H1 (cell line): Measurements from ENCODE around the gene PDGFA. TPM values are rescaled to one million over a fixed set of nuclear protein-coding genes. Genes with fewer than 3 reads are reported as not detected.
A peak's percentile ranks its signal among the peaks of the same experiment; 100 is the strongest.

Experiments used
- CTCF ChIA-PET: fragments of 300-600 bp; sonication (Branson Sonifier 250); formaldehyde crosslinking; loops from one replicate; lab custom pipeline; 2021; ENCODE audit not compliant: partially characterized antibody; lab: Charles Lee
- POLR2A ChIA-PET: fragments of 300-600 bp; sonication (Branson Sonifier 250); formaldehyde crosslinking; loops from one replicate; lab custom pipeline; 2021; ENCODE audit warnings: inconsistent platforms; ENCODE audit not compliant: partially characterized antibody; lab: Charles Lee
- DNase-seq, 2 experiments: peaks; one replicate each; pipeline versions ENCODE4 v3.0.0 to v3.0.0-alpha.2; 2010 to 2022; ENCODE audit warnings: low spot score in 2 of 2, low read depth in 1 of 2, mixed read lengths in 1 of 2
- FAIRE-seq: peaks from 2 replicates; lab custom pipeline; 2011; peaks lifted over from hg19 to GRCh38; lab: Jason Lieb, UNC
- H2AFZ ChIP-seq: 2 replicates; pipeline ENCODE4 v1.8.1; 2012; ENCODE audit warnings: low read length, inconsistent platforms
- H2AK5ac ChIP-seq: 2 replicates; pipeline ENCODE4 v1.6.1; 2013; ENCODE audit warnings: low read depth, low read length
- H2BK120ac ChIP-seq: replicated peaks from 2 replicates; pipeline ENCODE3; 2013; ENCODE audit warnings: low read depth, low read length, inconsistent platforms
- H2BK12ac ChIP-seq: 2 replicates; pipeline ENCODE4 v1.6.1; 2013; ENCODE audit warnings: low read depth, low read length
- H2BK15ac ChIP-seq: 2 replicates; pipeline ENCODE4 v1.6.1; 2013; ENCODE audit warnings: low read length
- H2BK20ac ChIP-seq: 2 replicates; pipeline ENCODE4 v1.6.1; 2013; ENCODE audit warnings: low read length
- H2BK5ac ChIP-seq: 2 replicates; pipeline ENCODE4 v1.6.1; 2013; ENCODE audit warnings: low read depth, low read length
- H3K14ac ChIP-seq: 2 replicates; pipeline ENCODE4 v1.6.1; 2013; ENCODE audit warnings: inconsistent platforms; ENCODE audit not compliant: insufficient read length
- H3K18ac ChIP-seq: 2 replicates; pipeline ENCODE4 v1.6.1; 2013; ENCODE audit warnings: low read length; ENCODE audit errors: extremely low read depth
- H3K23ac ChIP-seq: 2 replicates; pipeline ENCODE4 v1.6.1; 2013; ENCODE audit warnings: inconsistent platforms; ENCODE audit not compliant: insufficient read length
- H3K23me2 ChIP-seq: 2 replicates; pipeline ENCODE4 v1.6.1; 2013; ENCODE audit warnings: low read depth, low read length
- H3K27ac ChIP-seq: 2 replicates; pipeline ENCODE4 v1.6.1; 2011; ENCODE audit warnings: low read depth, low read length, inconsistent platforms
- H3K27me3 ChIP-seq, 4 experiments: replicated peaks in 1 of 4; 1 replicate in 1 of 4; 2 replicates in 3 of 4; pipeline versions ENCODE4 v1.6.1 to v1.8.1; 2011 to 2013; ENCODE audit warnings: low read length in 3 of 4, mild to moderate bottlenecking in 3 of 4, inconsistent platforms in 2 of 4, mixed read lengths in 2 of 4, moderate library complexity in 1 of 4; ENCODE audit not compliant: control insufficient read depth in 3 of 4, insufficient read depth in 3 of 4; ENCODE audit errors: extremely low read depth in 1 of 4
- H3K36me3 ChIP-seq, 4 experiments: 2 replicates each; pipeline versions ENCODE4 v1.6.1 to v1.8.1; 2011 to 2013; ENCODE audit warnings: mild to moderate bottlenecking in 4 of 4, low read length in 3 of 4, moderate library complexity in 2 of 4, control low read depth in 1 of 4, inconsistent platforms in 1 of 4; ENCODE audit not compliant: insufficient read depth in 4 of 4, control insufficient read depth in 2 of 4
- H3K4ac ChIP-seq: replicated peaks from 2 replicates; pipeline ENCODE3; 2013; ENCODE audit warnings: low read length, low read depth, mixed read lengths, inconsistent platforms; ENCODE audit not compliant: insufficient read length
- H3K4me1 ChIP-seq, 4 experiments: replicated peaks in 1 of 4; 1 replicate in 1 of 4; 2 replicates in 3 of 4; pipeline versions ENCODE4 v1.6.1 to v1.8.1; 2011 to 2013; ENCODE audit warnings: low read length in 3 of 4, inconsistent platforms in 2 of 4, mixed read lengths in 1 of 4; ENCODE audit not compliant: insufficient read depth in 4 of 4, control insufficient read depth in 3 of 4
- H3K4me2 ChIP-seq, 2 experiments: 2 replicates each; pipeline versions ENCODE4 v1.6.1 to v1.8.1; 2011 to 2013; ENCODE audit warnings: low read depth in 2 of 2, low read length in 2 of 2, control low read depth in 1 of 2, inconsistent platforms in 1 of 2, mild to moderate bottlenecking in 1 of 2; ENCODE audit not compliant: insufficient read depth in 1 of 2
- H3K4me3 ChIP-seq, 4 experiments: fragments of 200-600, 300-600 bp in 1 of 4; sonication (generic), shearing (Covaris generic), sonication (Bioruptor Twin) in 1 of 4; 2 replicates each; pipeline versions ENCODE4 v1.5.1 to v1.8.1; 2011 to 2016; ENCODE audit warnings: low read length in 4 of 4, low read depth in 3 of 4, control low read depth in 2 of 4, inconsistent platforms in 2 of 4, mild to moderate bottlenecking in 2 of 4, mixed read lengths in 1 of 4, moderate library complexity in 1 of 4; ENCODE audit not compliant: insufficient read depth in 2 of 4; ENCODE audit errors: extremely low read depth in 1 of 4
- H3K56ac ChIP-seq: replicated peaks from 2 replicates; pipeline ENCODE3; 2013; ENCODE audit warnings: low read depth, mild to moderate bottlenecking, mixed read lengths, low read length, inconsistent platforms; ENCODE audit not compliant: insufficient read length
- H3K79me1 ChIP-seq: 2 replicates; pipeline ENCODE4 v1.6.1; 2013; ENCODE audit warnings: low read depth, low read length, control low read depth
- H3K79me2 ChIP-seq, 2 experiments: 2 replicates each; pipeline versions ENCODE4 v1.6.1 to v1.8.1; 2012 to 2013; ENCODE audit warnings: low read length in 2 of 2, mild to moderate bottlenecking in 2 of 2, inconsistent platforms in 1 of 2; ENCODE audit not compliant: insufficient read depth in 2 of 2, control insufficient read depth in 1 of 2
- H3K9ac ChIP-seq, 4 experiments: replicated peaks in 1 of 4; 1 replicate in 1 of 4; 2 replicates in 3 of 4; pipeline versions ENCODE4 v1.6.1 to v1.8.1; 2011 to 2013; ENCODE audit warnings: low read depth in 3 of 4, low read length in 3 of 4, control low read depth in 2 of 4, mild to moderate bottlenecking in 2 of 4, moderate library complexity in 2 of 4, inconsistent platforms in 1 of 4; ENCODE audit errors: extremely low read depth in 1 of 4
- H3K9me3 ChIP-seq, 2 experiments: 2 replicates each; pipeline versions ENCODE4 v1.6.1 to v1.8.1; 2012 to 2013; ENCODE audit warnings: mild to moderate bottlenecking in 2 of 2, moderate library complexity in 2 of 2, control low read depth in 1 of 2, inconsistent platforms in 1 of 2, low read depth in 1 of 2, low read length in 1 of 2, mixed read lengths in 1 of 2; ENCODE audit not compliant: insufficient read depth in 2 of 2
- H4K20me1 ChIP-seq, 2 experiments: replicated peaks in 1 of 2; 2 replicates each; pipeline versions ENCODE3 to v1.8.1; 2011 to 2013; ENCODE audit warnings: inconsistent platforms in 2 of 2, low read length in 2 of 2, mild to moderate bottlenecking in 1 of 2; ENCODE audit not compliant: insufficient read depth in 2 of 2, control insufficient read depth in 1 of 2
- H4K5ac ChIP-seq: 2 replicates; pipeline ENCODE4 v1.6.1; 2013; ENCODE audit warnings: low read length, low read depth, mixed read lengths, inconsistent platforms; ENCODE audit not compliant: insufficient read length
- H4K8ac ChIP-seq: 2 replicates; pipeline ENCODE4 v1.8.0; 2013; ENCODE audit warnings: mild to moderate bottlenecking, moderate library complexity, low read length, inconsistent platforms; ENCODE audit not compliant: insufficient read depth; ENCODE audit errors: extremely low read depth
- H4K91ac ChIP-seq: replicated peaks from 2 replicates; pipeline ENCODE3; 2013; ENCODE audit warnings: low read length, mixed read lengths, inconsistent platforms; ENCODE audit not compliant: insufficient read length
- ASH2L ChIP-seq: fragments of 200-600, 300-600 bp; sonication (generic); IDR thresholded peaks from one replicate; pipeline ENCODE4 v1.7.1; 2017; ENCODE audit warnings: low read length
- CBX5 ChIP-seq: fragments of 300-800, 300-1000 bp; sonication (generic); IDR thresholded peaks from 2 replicates; pipeline ENCODE4 v1.7.1; 2016; ENCODE audit warnings: antibody characterized with exemption, low read length, low read depth
- CHD2 ChIP-seq: IDR thresholded peaks from 2 replicates; pipeline ENCODE4 v1.6.1; 2012; ENCODE audit warnings: low read length, improper control_type of control experiment
- EP300 ChIP-seq, 2 experiments: IDR thresholded peaks; 1 replicate in 1 of 2; 2 replicates in 1 of 2; pipeline ENCODE4 v1.6.1; 2011 to 2012; ENCODE audit warnings: low read depth in 2 of 2, low read length in 2 of 2, mild to moderate bottlenecking in 2 of 2, borderline replicate concordance in 1 of 2, inconsistent platforms in 1 of 2, moderate library complexity in 1 of 2
- POLR2A ChIP-seq, 2 experiments: IDR thresholded peaks; 1 replicate in 1 of 2; 2 replicates in 1 of 2; pipeline ENCODE4 v1.6.1; 2011; ENCODE audit warnings: low read depth in 2 of 2, low read length in 2 of 2, mild to moderate bottlenecking in 2 of 2; ENCODE audit errors: control extremely low read depth in 1 of 2
- SUZ12 ChIP-seq: fragments of 200-600 bp; sonication (generic); IDR thresholded peaks from 2 replicates; pipeline ENCODE4 v1.6.1; 2012; ENCODE audit warnings: mild to moderate bottlenecking, inconsistent platforms, low read length, moderate library complexity, mixed read lengths
- TCF12 ChIP-seq: IDR thresholded peaks from 2 replicates; pipeline ENCODE4 v1.6.1; 2011; ENCODE audit warnings: low read depth, mild to moderate bottlenecking, low read length
- TEAD4 ChIP-seq: IDR thresholded peaks from 2 replicates; pipeline ENCODE4 v1.6.1; 2012; ENCODE audit warnings: low read depth, low read length, inconsistent platforms, mixed read lengths
- YY1 ChIP-seq: IDR thresholded peaks from 2 replicates; pipeline ENCODE4 v1.6.1; 2011; ENCODE audit warnings: low read depth, mild to moderate bottlenecking, low read length
- WGBS, 2 experiments: shearing (Covaris generic) in 1 of 2; methylation state at CpG; one replicate each; pipeline versions ENCODE4 v1.1.6 to v1.1.7; 2013 to 2015; ENCODE audit warnings: low lambda C conversion rate in 2 of 2, mixed read lengths in 2 of 2, inconsistent platforms in 1 of 2, low coverage in 1 of 2, missing lambda C conversion rate in 1 of 2; ENCODE audit not compliant: insufficient replicate concordance in 2 of 2, insufficient coverage in 1 of 2, insufficient read length in 1 of 2; ENCODE audit errors: extremely low coverage in 1 of 2, missing lambda C conversion rate in 1 of 2; 5-methylcytosine and 5-hydroxymethylcytosine counted together
- polyA plus RNA-seq, 7 experiments: library from polyadenylated mRNA; depleted of rRNA in 3 of 7; stranded (reverse) in 5 of 7; unstranded in 2 of 7; fragments of >200 nt in 5 of 7; fragments of 200-250 nt in 2 of 7; gene quantifications; 1 replicate in 5 of 7; 2 replicates in 1 of 7; 4 replicates in 1 of 7; pipeline versions ENCODE4 v1.2.1 to v1.2.3, GENCODE V29; 2011 to 2013; ENCODE audit warnings: missing spikeins in 2 of 7, mixed read lengths in 2 of 7
- total RNA-seq: library from RNA; stranded (reverse); fragmentation: NEBNext Ultra II Directional; extraction: Animal tissue kit (Norgen Biotek cat#: 25700); gene quantifications from 2 replicates; pipeline ENCODE4 v1.2.1, GENCODE V29; 2021

The PDGFA gene
- total and polyA plus RNA-seq, 2 of the 8 experiments (the other 6 are each of a cell fraction or from before 2014, with no cell fraction given), result 21.1 to 43.0 TPM

GRCh38 chr7:544338-545221 lies 24.9 kb upstream of the PDGFA start:
- H3K79me1 ChIP-seq, result no peaks in the 10 kb centered on the region

More at GRCh38 chr7:544338-545221, 24.9 kb upstream of the PDGFA start:
- no peak for TF ChIP-seq TCF12
- no peak for TF ChIP-seq YY1
- no peak for TF ChIP-seq ASH2L
- TF ChIP-seq CHD2, result no peak
- TF ChIP-seq SUZ12, result no peak
- no peak for TF ChIP-seq EP300 (IDR thresholded peaks at IDR 0.05; ENCODE audit: borderline replicate concordance in 1 of 2, low read depth in 2 of 2, low read length in 2 of 2)
- TF ChIP-seq CBX5, result no peak
- TF ChIP-seq POLR2A (IDR thresholded peaks at IDR 0.05; ENCODE audit: control extremely low read depth in 1 of 2, low read depth in 2 of 2, low read length in 2 of 2), result no peak
- TF ChIP-seq TEAD4, result no peak
- TF ChIP-seq, all 59 proteins: peak for 0
- no peak overlapping the region for H3K27ac ChIP-seq
- no peak overlapping the region for H3K9ac ChIP-seq
- POLR2A ChIA-PET, result interaction anchor here (2.4 kb wide), 1 partner anchor 13 kb away, joined by 6 read pairs; no protein-coding TSS in a partner anchor
- H3K9me3 ChIP-seq, result peaks cover 0 to 3% of the 10 kb centered on the region in 2 experiments; a peak in 1 of 4 replicates
- CTCF ChIA-PET, result interaction anchor here (0.9 to 1.3 kb wide), 2 partner anchors 121 to 187 kb away, joined by 3 read pairs; no protein-coding TSS in a partner anchor
- no peaks in the 10 kb centered on the region for H3K23me2 ChIP-seq
- no peak overlapping the region for H2AFZ ChIP-seq
- no peaks in the 10 kb centered on the region for H3K36me3 ChIP-seq
- H4K5ac ChIP-seq, result no peak overlapping the region
- no peak overlapping the region for H2BK20ac ChIP-seq
- no peaks in the 10 kb centered on the region for H4K20me1 ChIP-seq
- no peak overlapping the region for H3K4ac ChIP-seq
- no peaks in the 10 kb centered on the region for H3K79me2 ChIP-seq
- H3K4me3 ChIP-seq, result no peak overlapping the region
- peak overlapping the region; percentile 35; the same call in 1 of the 2 replicates for H4K8ac ChIP-seq
- no peak for FAIRE-seq
- H2BK5ac ChIP-seq, result no peak overlapping the region
- H3K4me1 ChIP-seq, result peaks cover 0 to 2% (median 0%) of the 10 kb centered on the region in 4 experiments; a peak in 2 of 7 replicates
- no peak overlapping the region for H2BK12ac ChIP-seq
- no peak overlapping the region for H3K56ac ChIP-seq
- H3K18ac ChIP-seq, result no peak overlapping the region
- H2BK120ac ChIP-seq, result no peak overlapping the region
- H3K27me3 ChIP-seq, result peaks cover 0 to 3% (median 0%) of the 10 kb centered on the region in 4 experiments; a peak in 1 of 7 replicates
- H3K4me2 ChIP-seq, result no peak overlapping the region
- H4K91ac ChIP-seq, result no peak overlapping the region
- WGBS, 2 experiments, result 88% methylated on average over 18 of the region's 18 CpGs; no CpG with 5 or more reads in 1 of the 2 experiments
- no peak overlapping the region for H2AK5ac ChIP-seq
- no peak for DNase-seq
- H2BK15ac ChIP-seq, result no peak overlapping the region
- no peak overlapping the region for H3K14ac ChIP-seq
- H3K23ac ChIP-seq, result no peak overlapping the region
